Adrenal gland (tissue), 5 donors: ENCODE data around the gene AFAP1.

ENCODE experiments used
- POLR2A ChIP-seq, 2 donors: fragments of 450-650 bp; IDR thresholded peaks; one replicate each; pipeline ENCODE4 v1.6.1; 2017; ENCODE audit warnings: antibody characterized with exemption in 2 of 2, mild to moderate bottlenecking in 2 of 2, moderate library complexity in 1 of 2
- TF ChIP-seq, protein P1 (sequence below), 6 experiments: fragments of 450-650 bp in 4 of 6; fragments of 200-600 bp in 2 of 6; sonication (generic) in 1 of 6; IDR thresholded peaks; 1 replicate in 5 of 6; 2 replicates in 1 of 6; pipeline versions ENCODE4 v1.5.1 to v1.8.0; 2016 to 2021; ENCODE audit warnings: antibody characterized with exemption in 6 of 6, mild to moderate bottlenecking in 2 of 6, moderate library complexity in 1 of 6
- donor health status: DM: no; HTN: no; CAD: no.

GRCh38 chr4:7890635-7891393 is 48.8 kb downstream of the AFAP1 start:
- TF ChIP-seq, protein P1, sequence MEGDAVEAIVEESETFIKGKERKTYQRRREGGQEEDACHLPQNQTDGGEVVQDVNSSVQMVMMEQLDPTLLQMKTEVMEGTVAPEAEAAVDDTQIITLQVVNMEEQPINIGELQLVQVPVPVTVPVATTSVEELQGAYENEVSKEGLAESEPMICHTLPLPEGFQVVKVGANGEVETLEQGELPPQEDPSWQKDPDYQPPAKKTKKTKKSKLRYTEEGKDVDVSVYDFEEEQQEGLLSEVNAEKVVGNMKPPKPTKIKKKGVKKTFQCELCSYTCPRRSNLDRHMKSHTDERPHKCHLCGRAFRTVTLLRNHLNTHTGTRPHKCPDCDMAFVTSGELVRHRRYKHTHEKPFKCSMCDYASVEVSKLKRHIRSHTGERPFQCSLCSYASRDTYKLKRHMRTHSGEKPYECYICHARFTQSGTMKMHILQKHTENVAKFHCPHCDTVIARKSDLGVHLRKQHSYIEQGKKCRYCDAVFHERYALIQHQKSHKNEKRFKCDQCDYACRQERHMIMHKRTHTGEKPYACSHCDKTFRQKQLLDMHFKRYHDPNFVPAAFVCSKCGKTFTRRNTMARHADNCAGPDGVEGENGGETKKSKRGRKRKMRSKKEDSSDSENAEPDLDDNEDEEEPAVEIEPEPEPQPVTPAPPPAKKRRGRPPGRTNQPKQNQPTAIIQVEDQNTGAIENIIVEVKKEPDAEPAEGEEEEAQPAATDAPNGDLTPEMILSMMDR (IDR thresholded peaks at IDR 0.05), result no peak
- no peak for TF ChIP-seq POLR2A (IDR thresholded peaks at IDR 0.05)
